SK-N-SH (cell line): ENCODE measurements around the gene ANO2. TPM values are rescaled to one million over a fixed set of nuclear protein-coding genes. Genes with fewer than 3 reads are reported as not detected.

Experiments
- CTCF ChIA-PET: fragments of 300-600, 350-600 bp; formaldehyde crosslinking; extraction: SDS; loops from one replicate; lab custom pipeline; 2021; lab: Yijun Ruan, JAX
- POLR2A ChIA-PET: fragments of 350-600 bp; sonication (Branson Sonifier 250); formaldehyde crosslinking; extraction: SDS; loops from one replicate; lab custom pipeline; 2020; ENCODE audit warnings: antibody characterized with exemption, inconsistent platforms; lab: Yijun Ruan, JAX
- DNase-seq: peaks from one replicate; pipeline ENCODE4 v3.0.0; 2012
- H2AFZ ChIP-seq: fragments of 200-600 bp; sonication (generic); 2 replicates; pipeline ENCODE4 v1.8.1; 2016; ENCODE audit warnings: antibody characterized with exemption, mild to moderate bottlenecking, low read depth
- H3F3A ChIP-seq: fragments of 200-600 bp; sonication (generic); replicated peaks from 2 replicates; pipeline ENCODE3; 2016; ENCODE audit warnings: antibody characterized with exemption, mild to moderate bottlenecking; ENCODE audit not compliant: insufficient read depth
- H3K27ac ChIP-seq, 2 experiments: fragments of 200-500 bp in 1 of 2; fragments of 200-600 bp in 1 of 2; sonication (Bioruptor generic) in 1 of 2; sonication (generic), shearing (Covaris generic) in 1 of 2; 2 replicates each; pipeline versions ENCODE4 v1.5.1 to v1.6.1; 2014 to 2016; ENCODE audit warnings: low read depth in 2 of 2, inconsistent platforms in 1 of 2, low read length in 1 of 2, mild to moderate bottlenecking in 1 of 2, mixed read lengths in 1 of 2
- H3K27me3 ChIP-seq: fragments of 200-600 bp; sonication (generic), shearing (Covaris generic); 2 replicates; pipeline ENCODE4 v1.6.1; 2016; ENCODE audit warnings: mixed run types; ENCODE audit not compliant: insufficient read depth
- H3K36me3 ChIP-seq, 2 experiments: fragments of 200-500 bp in 1 of 2; fragments of 200-600 bp in 1 of 2; sonication (Bioruptor generic) in 1 of 2; sonication (generic) in 1 of 2; replicated peaks in 1 of 2; 2 replicates each; pipeline versions ENCODE3 to v1.5.1; 2014 to 2016; ENCODE audit warnings: low read length in 1 of 2, mild to moderate bottlenecking in 1 of 2; ENCODE audit not compliant: insufficient read depth in 2 of 2, control insufficient read depth in 1 of 2
- H3K4me1 ChIP-seq, 2 experiments: fragments of 200-500 bp in 1 of 2; fragments of 200-600 bp in 1 of 2; sonication (Bioruptor generic) in 1 of 2; sonication (generic), shearing (Covaris generic) in 1 of 2; 2 replicates each; pipeline versions ENCODE4 v1.5.1 to v1.6.1; 2014 to 2016; ENCODE audit warnings: low read depth in 1 of 2, low read length in 1 of 2, mixed run types in 1 of 2; ENCODE audit not compliant: insufficient read depth in 2 of 2, control insufficient read depth in 1 of 2
- H3K4me2 ChIP-seq: fragments of 200-600 bp; sonication (generic), shearing (Covaris generic); 2 replicates; pipeline ENCODE4 v1.6.1; 2017; ENCODE audit warnings: mixed run types
- H3K4me3 ChIP-seq, 2 experiments: fragments of 200-500 bp in 1 of 2; fragments of 200-600 bp in 1 of 2; sonication (Bioruptor generic) in 1 of 2; sonication (generic), shearing (Covaris generic) in 1 of 2; 2 replicates each; pipeline versions ENCODE4 v1.5.1 to v1.8.1; 2014 to 2016; ENCODE audit warnings: low read depth in 2 of 2, inconsistent platforms in 1 of 2, low read length in 1 of 2, mild to moderate bottlenecking in 1 of 2, mixed read lengths in 1 of 2, moderate library complexity in 1 of 2
- H3K79me2 ChIP-seq: fragments of 200-600 bp; sonication (generic); 2 replicates; pipeline ENCODE4 v1.8.1; 2017; ENCODE audit warnings: mild to moderate bottlenecking; ENCODE audit not compliant: insufficient read depth
- H3K9ac ChIP-seq: fragments of 200-600 bp; sonication (generic); 2 replicates; pipeline ENCODE4 v1.6.1; 2017; ENCODE audit warnings: mixed run types
- H3K9me2 ChIP-seq: fragments of 200-600 bp; sonication (generic); 2 replicates; pipeline ENCODE4 v1.6.1; 2017; ENCODE audit warnings: mixed run types
- H3K9me3 ChIP-seq: fragments of 200-600 bp; sonication (generic); 2 replicates; pipeline ENCODE4 v1.6.1; 2017; ENCODE audit warnings: mixed run types, mild to moderate bottlenecking, moderate library complexity
- H4K20me1 ChIP-seq: fragments of 200-600 bp; sonication (generic); 2 replicates; pipeline ENCODE4 v1.6.1; 2017; ENCODE audit warnings: mild to moderate bottlenecking, mixed run types; ENCODE audit not compliant: insufficient read depth
- ELF1 ChIP-seq: IDR thresholded peaks from 2 replicates; pipeline ENCODE4 v1.4.0; 2012
- FOXJ3 ChIP-seq: sonication (generic); formaldehyde crosslinking; IDR thresholded peaks from 2 replicates; pipeline ENCODE4 v1.5.1; 2020; ENCODE audit warnings: mild to moderate bottlenecking, missing genetic modification reagents
- GABPA ChIP-seq: IDR thresholded peaks from 2 replicates; pipeline ENCODE4 v1.4.0; 2012; ENCODE audit warnings: low read depth, mild to moderate bottlenecking
- GATA2 ChIP-seq: sonication (generic); formaldehyde crosslinking; IDR thresholded peaks from 2 replicates; pipeline ENCODE4 v1.5.0; 2020; ENCODE audit warnings: mild to moderate bottlenecking, missing genetic modification reagents
- JUND ChIP-seq: IDR thresholded peaks from 2 replicates; pipeline ENCODE4 v1.4.0; 2012
- MAX ChIP-seq: IDR thresholded peaks from 2 replicates; pipeline ENCODE4 v1.4.0; 2012; ENCODE audit warnings: low read depth
- MXI1 ChIP-seq: IDR thresholded peaks from 2 replicates; pipeline ENCODE4 v1.6.1; 2012; ENCODE audit warnings: mild to moderate bottlenecking, low read depth, low read length, improper control_type of control experiment
- NFIC ChIP-seq: IDR thresholded peaks from 2 replicates; pipeline ENCODE4 v1.4.0; 2012; ENCODE audit warnings: borderline replicate concordance
- REST ChIP-seq: IDR thresholded peaks from 2 replicates; pipeline ENCODE4 v1.6.1; 2012; ENCODE audit warnings: mild to moderate bottlenecking, low read depth, low read length, moderate library complexity
- SMC3 ChIP-seq: IDR thresholded peaks from 2 replicates; pipeline ENCODE4 v1.6.1; 2012; ENCODE audit warnings: low read depth, low read length, improper control_type of control experiment
- TAF1 ChIP-seq: IDR thresholded peaks from 2 replicates; pipeline ENCODE4 v1.6.1; 2012; ENCODE audit warnings: low read depth, mild to moderate bottlenecking, low read length, moderate library complexity, borderline replicate concordance
- TEAD4 ChIP-seq: IDR thresholded peaks from 2 replicates; pipeline ENCODE4 v1.4.0; 2012; ENCODE audit warnings: mild to moderate bottlenecking, borderline replicate concordance; ENCODE audit not compliant: insufficient read depth
- USF1 ChIP-seq: IDR thresholded peaks from 2 replicates; pipeline ENCODE4 v1.4.0; 2012; ENCODE audit warnings: low read depth, borderline replicate concordance
- ZBTB33 ChIP-seq: IDR thresholded peaks from 2 replicates; pipeline ENCODE4 v1.4.0; 2012; ENCODE audit warnings: low read depth, borderline replicate concordance
- WGBS: methylation state at CpG from one replicate; pipeline ENCODE4 v1.1.6; 2017; ENCODE audit warnings: low lambda C conversion rate; 5-methylcytosine and 5-hydroxymethylcytosine counted together
- polyA plus RNA-seq, 3 experiments: library from polyadenylated mRNA; depleted of rRNA; stranded (reverse); fragments of >200 nt; gene quantifications; 2 replicates each; pipeline ENCODE4 v1.2.3, GENCODE V29; 2012

Gene ANO2
- polyA plus RNA-seq, 1 of the 3 experiments (the other 2 are of a cell fraction) = not detected

GRCh38 chr12:5575987-5576386 is 369.1 kb downstream of the ANO2 start:
- TF ChIP-seq ELF1 = no peak
- no peak for TF ChIP-seq NFIC
- no peak for TF ChIP-seq SMC3
- no peak for TF ChIP-seq ZBTB33
- no peak for TF ChIP-seq MXI1
- no peak for TF ChIP-seq MAX
- no peak for TF ChIP-seq JUND
- no peak for TF ChIP-seq TAF1
- no peak for TF ChIP-seq GABPA
- no peak for TF ChIP-seq TEAD4
- TF ChIP-seq REST = no peak
- TF ChIP-seq FOXJ3 (CRISPR knock-in tag) = no peak
- TF ChIP-seq GATA2 (CRISPR knock-in tag) = no peak
- no peak for TF ChIP-seq USF1
- TF ChIP-seq, all 33 proteins: peak for 0
- Histone ChIP-seq H3K36me3 (no peaks in the 10 kb centered on the region), H3K27me3 (peaks cover 61% of the 10 kb centered on the region), H3K27ac (no peak overlapping the region), H4K20me1 (no peaks in the 10 kb centered on the region), H3K9me2 (no peaks in the 10 kb centered on the region), H3K4me3 (no peak overlapping the region), H3K9me3 (no peaks in the 10 kb centered on the region), H3K79me2 (no peaks in the 10 kb centered on the region), H3K4me2 (no peak overlapping the region), H3F3A (no peaks in the 10 kb centered on the region), H3K9ac (no peak overlapping the region), H2AFZ (no peak overlapping the region), H3K4me1 (no peaks in the 10 kb centered on the region)
- no peak for DNase-seq
- 10% methylated on average over 3 of the region's 3 CpGs for WGBS
- POLR2A ChIA-PET = no interaction called here
- CTCF ChIA-PET = no interaction called here
